ENCODE data around the gene SCAF11. TPM values are rescaled to one million over a fixed set of nuclear protein-coding genes. Genes with fewer than 3 reads are reported as not detected.

SCAF11 gene
- total and polyA plus RNA-seq, 8 donors = 17.4 to 246 (median 97.6) TPM

- no peak for TF ChIP-seq CTCF (IDR thresholded peaks at IDR 0.05)
- no peak for TF ChIP-seq EP300 (IDR thresholded peaks at IDR 0.05)
- TF ChIP-seq POLR2A (IDR thresholded peaks at IDR 0.05) = no peak
- TF ChIP-seq POLR2AphosphoS5 (IDR thresholded peaks at IDR 0.05) = no peak
- intact Hi-C loops (cut with DNase I; ENCODE audit: low total_unique reads) = no loop called here
- Histone ChIP-seq H3K4me1 (peaks cover 10 to 91% (median 48%) of the 10 kb centered on the region in 4 donors), H3K27ac (no peak overlapping the region), H3K36me3 (peaks cover 0 to 6% (median 0%) of the 10 kb centered on the region in 4 donors), H3K27me3 (no peaks in the 10 kb centered on the region), H3K4me3 (no peak overlapping the region), H3K9me3 (no peaks in the 10 kb centered on the region)
- no peak for DNase-seq
These were observed 16.1 kb downstream of the SCAF11 start for GRCh38 chr12:45974171-45974719.

- no peak overlapping the region for H3K27ac ChIP-seq
- H3K36me3 ChIP-seq = peaks cover 0 to 6% (median 0%) of the 10 kb centered on the region in 4 donors
- H3K27me3 ChIP-seq = no peaks in the 10 kb centered on the region
- 23 to 30% (median 28%) methylated on average over 2 of the region's 2 CpGs for WGBS, 5 donors
- H3K4me3 ChIP-seq = no peak overlapping the region
- intact Hi-C loops (cut with DNase I; ENCODE audit: low total_unique reads) = no loop called here
- DNase-seq = no peak
- TF ChIP-seq EP300 (IDR thresholded peaks at IDR 0.05) (no peak), CTCF (IDR thresholded peaks at IDR 0.05) (no peak), POLR2A (IDR thresholded peaks at IDR 0.05) (no peak), POLR2AphosphoS5 (IDR thresholded peaks at IDR 0.05) (no peak)
- peaks cover 12 to 91% (median 50%) of the 10 kb centered on the region in 4 donors for H3K4me1 ChIP-seq
- no peaks in the 10 kb centered on the region for H3K9me3 ChIP-seq
These were observed 16.8 kb downstream of the SCAF11 start for GRCh38 chr12:45973526-45973925.

- Histone ChIP-seq H3K27me3 (no peaks in the 10 kb centered on the region), H3K4me3 (no peak overlapping the region), H3K9me3 (no peaks in the 10 kb centered on the region), H3K27ac (no peak overlapping the region), H3K36me3 (peaks cover 0 to 6% (median 0%) of the 10 kb centered on the region in 4 donors), H3K4me1 (peaks cover 19 to 95% (median 59%) of the 10 kb centered on the region in 4 donors)
- intact Hi-C loops (cut with DNase I; ENCODE audit: low total_unique reads) = no loop called here
- TF ChIP-seq POLR2A (IDR thresholded peaks at IDR 0.05) (no peak), POLR2AphosphoS5 (IDR thresholded peaks at IDR 0.05) (no peak), CTCF (IDR thresholded peaks at IDR 0.05) (no peak), EP300 (IDR thresholded peaks at IDR 0.05) (no peak)
- DNase-seq = no peak
- WGBS, 5 donors = 95 to 100% (median 98%) methylated on average over 1 of the region's 1 CpG
These were observed 20.0 kb downstream of the SCAF11 start for GRCh38 chr12:45970391-45970790.

- Histone ChIP-seq H3K4me1 (peaks cover 21 to 90% (median 60%) of the 10 kb centered on the region in 4 donors), H3K9me3 (no peaks in the 10 kb centered on the region), H3K4me3 (no peak overlapping the region), H3K27me3 (no peaks in the 10 kb centered on the region), H3K27ac (no peak overlapping the region), H3K36me3 (peaks cover 0 to 4% (median 0%) of the 10 kb centered on the region in 4 donors)
- intact Hi-C loops (cut with DNase I; ENCODE audit: low total_unique reads) = no loop called here
- TF ChIP-seq CTCF (IDR thresholded peaks at IDR 0.05) = no peak
- TF ChIP-seq EP300 (IDR thresholded peaks at IDR 0.05) = no peak
- TF ChIP-seq POLR2AphosphoS5 (IDR thresholded peaks at IDR 0.05) = no peak
- no peak for TF ChIP-seq POLR2A (IDR thresholded peaks at IDR 0.05)
- 27 to 58% (median 32%) methylated on average over 2 of the region's 2 CpGs for WGBS, 5 donors
- DNase-seq = no peak
These were observed 21.3 kb downstream of the SCAF11 start for GRCh38 chr12:45969084-45969483.
